GM23338 (cell line): ENCODE data around the gene CPLX1. TPM values are rescaled to one million over a fixed set of nuclear protein-coding genes. Genes with fewer than 3 reads are reported as not detected.

Experiments
- ATAC-seq: fragments of 200-7000 bp; cut with Tn5 transposase; 3 replicates; pipeline ENCODE4 v1.9.1; 2020
- DNase-seq: peaks from one replicate; pipeline ENCODE4 v3.0.0-alpha.2; 2015; ENCODE audit warnings: low spot score
- H2AFZ ChIP-seq: fragments of 200-600 bp; sonication (generic); 2 replicates; pipeline ENCODE4 v1.8.0; 2016; ENCODE audit warnings: antibody characterized with exemption, mild to moderate bottlenecking, moderate library complexity
- H3F3A ChIP-seq: fragments of 200-600 bp; sonication (generic); replicated peaks from 2 replicates; pipeline ENCODE4 v1.8.0; 2017; ENCODE audit warnings: antibody characterized with exemption, mixed run types, low read depth
- H3K27ac ChIP-seq: fragments of 200-600 bp; sonication (generic); 2 replicates; pipeline ENCODE4 v1.6.1; 2016; ENCODE audit warnings: low read depth
- H3K27me3 ChIP-seq: fragments of 200-600 bp; sonication (generic); 2 replicates; pipeline ENCODE4 v1.8.0; 2016; ENCODE audit warnings: mild to moderate bottlenecking, mixed run types, moderate library complexity; ENCODE audit not compliant: insufficient read depth
- H3K36me3 ChIP-seq: fragments of 200-600 bp; sonication (generic); 2 replicates; pipeline ENCODE4 v1.8.0; 2016; ENCODE audit warnings: mild to moderate bottlenecking; ENCODE audit not compliant: insufficient read depth
- H3K4me1 ChIP-seq: fragments of 200-600 bp; sonication (generic); 2 replicates; pipeline ENCODE4 v1.8.0; 2016; ENCODE audit warnings: mild to moderate bottlenecking, moderate library complexity; ENCODE audit not compliant: insufficient read depth
- H3K4me2 ChIP-seq: fragments of 200-600 bp; sonication (generic); 2 replicates; pipeline ENCODE4 v1.7.1; 2017; ENCODE audit warnings: mixed run types
- H3K4me3 ChIP-seq: fragments of 200-600 bp; sonication (generic); 2 replicates; pipeline ENCODE4 v1.6.1; 2016; ENCODE audit warnings: mixed run types
- H3K79me2 ChIP-seq: fragments of 200-600 bp; sonication (generic); replicated peaks from 2 replicates; pipeline ENCODE4 v1.8.0; 2017; ENCODE audit warnings: mild to moderate bottlenecking; ENCODE audit not compliant: insufficient read depth
- H3K9me2 ChIP-seq: fragments of 200-600 bp; sonication (generic); 2 replicates; pipeline ENCODE4 v1.8.0; 2017; ENCODE audit not compliant: insufficient read depth
- H4K20me1 ChIP-seq: fragments of 200-600 bp; sonication (generic); replicated peaks from 2 replicates; pipeline ENCODE4 v1.8.0; 2017; ENCODE audit warnings: mild to moderate bottlenecking; ENCODE audit not compliant: insufficient read depth
- H3K27ac Mint-ChIP-seq: 2 replicates; pipeline ENCODE4 v1.8.0; 2020; ENCODE audit warnings: inconsistent platforms, mild to moderate bottlenecking, moderate library complexity, mixed read lengths
- H3K27me3 Mint-ChIP-seq: 3 replicates; pipeline ENCODE4 v1.8.0; 2022; ENCODE audit warnings: low read depth, mild to moderate bottlenecking, moderate library complexity, mixed read lengths, inconsistent platforms; ENCODE audit not compliant: insufficient read depth, poor library complexity
- H3K36me3 Mint-ChIP-seq: 3 replicates; pipeline ENCODE4 v1.8.0; 2021; ENCODE audit warnings: low read depth, mild to moderate bottlenecking, inconsistent platforms, moderate library complexity, mixed read lengths
- H3K4me1 Mint-ChIP-seq: 3 replicates; pipeline ENCODE4 v1.8.0; 2020; ENCODE audit warnings: mild to moderate bottlenecking, inconsistent platforms, mixed read lengths
- H3K4me3 Mint-ChIP-seq: 3 replicates; pipeline ENCODE4 v1.8.0; 2021; ENCODE audit warnings: moderate library complexity, mild to moderate bottlenecking, inconsistent platforms, mixed read lengths
- H3K9me3 Mint-ChIP-seq: 3 replicates; pipeline ENCODE4 v1.8.0; 2020; ENCODE audit warnings: moderate library complexity, mild to moderate bottlenecking, inconsistent platforms, mixed read lengths
- CREB1 ChIP-seq: fragments of 250-450 bp; sonication (Bioruptor Pico); IDR thresholded peaks from 2 replicates; pipeline ENCODE4 v1.5.0; 2020; ENCODE audit warnings: low read depth, mild to moderate bottlenecking, moderate library complexity
- EZH2 ChIP-seq: fragments of 200-600 bp; sonication (generic); IDR thresholded peaks from one replicate; pipeline ENCODE4 v1.8.0; 2017; ENCODE audit warnings: antibody characterized with exemption, mild to moderate bottlenecking, low read depth; ENCODE audit not compliant: unreplicated experiment
- EZH2phosphoT487 ChIP-seq: fragments of 200-600 bp; sonication (generic); IDR thresholded peaks from one replicate; pipeline ENCODE4 v1.8.1; 2018; ENCODE audit warnings: antibody characterized with exemption; ENCODE audit not compliant: unreplicated experiment
- JUNB ChIP-seq: IDR thresholded peaks from one replicate; pipeline ENCODE4 v1.6.1; 2016; ENCODE audit warnings: antibody characterized with exemption; ENCODE audit not compliant: unreplicated experiment
- NANOG ChIP-seq: IDR thresholded peaks from 2 replicates; pipeline ENCODE4 v1.6.1; 2016; ENCODE audit warnings: antibody characterized with exemption, borderline replicate concordance
- POLR2AphosphoS5 ChIP-seq: IDR thresholded peaks from 2 replicates; pipeline ENCODE4 v1.6.1; 2016; ENCODE audit warnings: antibody characterized with exemption, low read depth
- STAT1 ChIP-seq: IDR thresholded peaks from one replicate; pipeline ENCODE4 v1.6.1; 2016; ENCODE audit warnings: antibody characterized with exemption; ENCODE audit not compliant: unreplicated experiment
- ZNF114 ChIP-seq: fragments of 250-450 bp; sonication (Bioruptor Pico); IDR thresholded peaks from 2 replicates; pipeline ENCODE4 v1.5.0; 2020; ENCODE audit warnings: mild to moderate bottlenecking, moderate library complexity
- ZNF331 ChIP-seq: fragments of 250-450 bp; sonication (Bioruptor Pico); IDR thresholded peaks from 2 replicates; pipeline ENCODE4 v1.5.0; 2020; ENCODE audit warnings: low read depth, mild to moderate bottlenecking, moderate library complexity
- polyA plus RNA-seq: library from polyadenylated mRNA; unstranded; fragments of >200 nt; fragmentation: Nextera tagmentation; extraction: Ambion mirVana; gene quantifications from 2 replicates; pipeline ENCODE4 v1.2.1, GENCODE V29; 2016
- total RNA-seq: library from RNA; depleted of rRNA; stranded (reverse); fragments of >200 nt; shearing (Covaris generic); gene quantifications from 2 replicates; pipeline ENCODE4 v1.2.3, GENCODE V29; 2014
- TF ChIP-seq, protein P1 (sequence below): IDR thresholded peaks from one replicate; pipeline ENCODE4 v1.6.1; 2018; ENCODE audit warnings: antibody characterized with exemption; ENCODE audit not compliant: unreplicated experiment
- TF ChIP-seq, protein P2 (sequence below): IDR thresholded peaks from 2 replicates; pipeline ENCODE4 v1.6.1; 2016; ENCODE audit warnings: antibody characterized with exemption
- TF ChIP-seq, protein P3 (sequence below), 2 experiments: fragments of 200-600 bp in 1 of 2; sonication (generic) in 1 of 2; conservative IDR thresholded peaks; 2 replicates each; pipeline versions ENCODE4 v1.5.1 to v1.6.1; 2016 to 2017; ENCODE audit warnings: antibody characterized with exemption in 2 of 2, low read depth in 2 of 2, mild to moderate bottlenecking in 2 of 2, moderate library complexity in 1 of 2
- TF ChIP-seq, protein P4 (sequence below): fragments of 250-450 bp; sonication (Bioruptor Pico); IDR thresholded peaks from 2 replicates; pipeline ENCODE4 v1.5.0; 2020; ENCODE audit warnings: mild to moderate bottlenecking, moderate library complexity

Gene CPLX1
- total and polyA plus RNA-seq, 2 experiments from 2014 or later = 0.86 to 0.97 TPM

DNA sequence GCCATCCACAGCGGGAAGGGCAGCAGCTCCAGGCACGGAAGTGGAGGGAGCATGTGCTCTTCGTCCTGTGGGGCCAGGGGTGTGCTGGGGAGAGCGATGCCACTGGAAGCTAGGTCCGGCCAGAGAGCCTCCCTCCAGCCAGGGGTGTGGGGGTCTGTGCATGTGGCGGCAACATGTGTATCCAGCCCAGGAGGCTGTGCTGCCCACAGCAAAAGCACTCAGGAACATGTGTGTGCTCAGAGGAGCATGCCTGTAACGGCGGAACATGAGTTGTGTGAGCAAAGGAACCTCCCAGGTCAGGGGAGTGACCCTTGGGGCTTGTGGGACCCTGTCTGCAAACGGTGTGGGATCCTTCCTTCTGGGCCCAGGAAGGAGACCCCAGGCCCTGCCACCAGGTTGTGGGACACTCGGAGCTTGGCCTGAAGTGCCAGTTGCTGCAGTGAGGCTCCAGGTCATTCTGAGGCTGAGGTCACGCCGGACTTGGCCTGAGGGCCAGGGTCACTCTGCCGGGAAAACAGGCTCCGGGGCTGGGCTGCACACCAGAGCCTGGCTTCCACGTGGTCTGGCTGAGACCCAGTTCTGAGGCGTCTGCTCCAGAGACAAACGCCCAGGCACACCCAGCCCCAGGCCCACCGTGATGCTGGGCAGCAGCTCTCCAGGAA is 37.2 kb downstream of the CPLX1 start:
- no peaks in the 10 kb centered on the region for H3K79me2 ChIP-seq
- H3K4me2 ChIP-seq = no peak overlapping the region
- H3K4me3 ChIP-seq = no peak overlapping the region
- H3K27ac Mint-ChIP-seq = no peak overlapping the region
- peaks cover 63% of the 10 kb centered on the region for H3K27me3 ChIP-seq
- TF ChIP-seq POLR2AphosphoS5 (no peak), JUNB (no peak), EZH2phosphoT487 (no peak), NANOG (no peak), ZNF114 (CRISPR knock-in tag) (no peak), STAT1 (no peak), ZNF331 (CRISPR knock-in tag) (no peak), EZH2 (no peak), CREB1 (CRISPR knock-in tag) (no peak)
- TF ChIP-seq, protein P1, sequence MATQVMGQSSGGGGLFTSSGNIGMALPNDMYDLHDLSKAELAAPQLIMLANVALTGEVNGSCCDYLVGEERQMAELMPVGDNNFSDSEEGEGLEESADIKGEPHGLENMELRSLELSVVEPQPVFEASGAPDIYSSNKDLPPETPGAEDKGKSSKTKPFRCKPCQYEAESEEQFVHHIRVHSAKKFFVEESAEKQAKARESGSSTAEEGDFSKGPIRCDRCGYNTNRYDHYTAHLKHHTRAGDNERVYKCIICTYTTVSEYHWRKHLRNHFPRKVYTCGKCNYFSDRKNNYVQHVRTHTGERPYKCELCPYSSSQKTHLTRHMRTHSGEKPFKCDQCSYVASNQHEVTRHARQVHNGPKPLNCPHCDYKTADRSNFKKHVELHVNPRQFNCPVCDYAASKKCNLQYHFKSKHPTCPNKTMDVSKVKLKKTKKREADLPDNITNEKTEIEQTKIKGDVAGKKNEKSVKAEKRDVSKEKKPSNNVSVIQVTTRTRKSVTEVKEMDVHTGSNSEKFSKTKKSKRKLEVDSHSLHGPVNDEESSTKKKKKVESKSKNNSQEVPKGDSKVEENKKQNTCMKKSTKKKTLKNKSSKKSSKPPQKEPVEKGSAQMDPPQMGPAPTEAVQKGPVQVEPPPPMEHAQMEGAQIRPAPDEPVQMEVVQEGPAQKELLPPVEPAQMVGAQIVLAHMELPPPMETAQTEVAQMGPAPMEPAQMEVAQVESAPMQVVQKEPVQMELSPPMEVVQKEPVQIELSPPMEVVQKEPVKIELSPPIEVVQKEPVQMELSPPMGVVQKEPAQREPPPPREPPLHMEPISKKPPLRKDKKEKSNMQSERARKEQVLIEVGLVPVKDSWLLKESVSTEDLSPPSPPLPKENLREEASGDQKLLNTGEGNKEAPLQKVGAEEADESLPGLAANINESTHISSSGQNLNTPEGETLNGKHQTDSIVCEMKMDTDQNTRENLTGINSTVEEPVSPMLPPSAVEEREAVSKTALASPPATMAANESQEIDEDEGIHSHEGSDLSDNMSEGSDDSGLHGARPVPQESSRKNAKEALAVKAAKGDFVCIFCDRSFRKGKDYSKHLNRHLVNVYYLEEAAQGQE = no peak
- TF ChIP-seq, protein P2, sequence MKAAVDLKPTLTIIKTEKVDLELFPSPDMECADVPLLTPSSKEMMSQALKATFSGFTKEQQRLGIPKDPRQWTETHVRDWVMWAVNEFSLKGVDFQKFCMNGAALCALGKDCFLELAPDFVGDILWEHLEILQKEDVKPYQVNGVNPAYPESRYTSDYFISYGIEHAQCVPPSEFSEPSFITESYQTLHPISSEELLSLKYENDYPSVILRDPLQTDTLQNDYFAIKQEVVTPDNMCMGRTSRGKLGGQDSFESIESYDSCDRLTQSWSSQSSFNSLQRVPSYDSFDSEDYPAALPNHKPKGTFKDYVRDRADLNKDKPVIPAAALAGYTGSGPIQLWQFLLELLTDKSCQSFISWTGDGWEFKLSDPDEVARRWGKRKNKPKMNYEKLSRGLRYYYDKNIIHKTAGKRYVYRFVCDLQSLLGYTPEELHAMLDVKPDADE = no peak
- TF ChIP-seq, protein P3, sequence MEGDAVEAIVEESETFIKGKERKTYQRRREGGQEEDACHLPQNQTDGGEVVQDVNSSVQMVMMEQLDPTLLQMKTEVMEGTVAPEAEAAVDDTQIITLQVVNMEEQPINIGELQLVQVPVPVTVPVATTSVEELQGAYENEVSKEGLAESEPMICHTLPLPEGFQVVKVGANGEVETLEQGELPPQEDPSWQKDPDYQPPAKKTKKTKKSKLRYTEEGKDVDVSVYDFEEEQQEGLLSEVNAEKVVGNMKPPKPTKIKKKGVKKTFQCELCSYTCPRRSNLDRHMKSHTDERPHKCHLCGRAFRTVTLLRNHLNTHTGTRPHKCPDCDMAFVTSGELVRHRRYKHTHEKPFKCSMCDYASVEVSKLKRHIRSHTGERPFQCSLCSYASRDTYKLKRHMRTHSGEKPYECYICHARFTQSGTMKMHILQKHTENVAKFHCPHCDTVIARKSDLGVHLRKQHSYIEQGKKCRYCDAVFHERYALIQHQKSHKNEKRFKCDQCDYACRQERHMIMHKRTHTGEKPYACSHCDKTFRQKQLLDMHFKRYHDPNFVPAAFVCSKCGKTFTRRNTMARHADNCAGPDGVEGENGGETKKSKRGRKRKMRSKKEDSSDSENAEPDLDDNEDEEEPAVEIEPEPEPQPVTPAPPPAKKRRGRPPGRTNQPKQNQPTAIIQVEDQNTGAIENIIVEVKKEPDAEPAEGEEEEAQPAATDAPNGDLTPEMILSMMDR (conservative IDR thresholded peaks at IDR 0.05; ENCODE audit: low read depth in 2 of 2) = no peak
- TF ChIP-seq, protein P4, sequence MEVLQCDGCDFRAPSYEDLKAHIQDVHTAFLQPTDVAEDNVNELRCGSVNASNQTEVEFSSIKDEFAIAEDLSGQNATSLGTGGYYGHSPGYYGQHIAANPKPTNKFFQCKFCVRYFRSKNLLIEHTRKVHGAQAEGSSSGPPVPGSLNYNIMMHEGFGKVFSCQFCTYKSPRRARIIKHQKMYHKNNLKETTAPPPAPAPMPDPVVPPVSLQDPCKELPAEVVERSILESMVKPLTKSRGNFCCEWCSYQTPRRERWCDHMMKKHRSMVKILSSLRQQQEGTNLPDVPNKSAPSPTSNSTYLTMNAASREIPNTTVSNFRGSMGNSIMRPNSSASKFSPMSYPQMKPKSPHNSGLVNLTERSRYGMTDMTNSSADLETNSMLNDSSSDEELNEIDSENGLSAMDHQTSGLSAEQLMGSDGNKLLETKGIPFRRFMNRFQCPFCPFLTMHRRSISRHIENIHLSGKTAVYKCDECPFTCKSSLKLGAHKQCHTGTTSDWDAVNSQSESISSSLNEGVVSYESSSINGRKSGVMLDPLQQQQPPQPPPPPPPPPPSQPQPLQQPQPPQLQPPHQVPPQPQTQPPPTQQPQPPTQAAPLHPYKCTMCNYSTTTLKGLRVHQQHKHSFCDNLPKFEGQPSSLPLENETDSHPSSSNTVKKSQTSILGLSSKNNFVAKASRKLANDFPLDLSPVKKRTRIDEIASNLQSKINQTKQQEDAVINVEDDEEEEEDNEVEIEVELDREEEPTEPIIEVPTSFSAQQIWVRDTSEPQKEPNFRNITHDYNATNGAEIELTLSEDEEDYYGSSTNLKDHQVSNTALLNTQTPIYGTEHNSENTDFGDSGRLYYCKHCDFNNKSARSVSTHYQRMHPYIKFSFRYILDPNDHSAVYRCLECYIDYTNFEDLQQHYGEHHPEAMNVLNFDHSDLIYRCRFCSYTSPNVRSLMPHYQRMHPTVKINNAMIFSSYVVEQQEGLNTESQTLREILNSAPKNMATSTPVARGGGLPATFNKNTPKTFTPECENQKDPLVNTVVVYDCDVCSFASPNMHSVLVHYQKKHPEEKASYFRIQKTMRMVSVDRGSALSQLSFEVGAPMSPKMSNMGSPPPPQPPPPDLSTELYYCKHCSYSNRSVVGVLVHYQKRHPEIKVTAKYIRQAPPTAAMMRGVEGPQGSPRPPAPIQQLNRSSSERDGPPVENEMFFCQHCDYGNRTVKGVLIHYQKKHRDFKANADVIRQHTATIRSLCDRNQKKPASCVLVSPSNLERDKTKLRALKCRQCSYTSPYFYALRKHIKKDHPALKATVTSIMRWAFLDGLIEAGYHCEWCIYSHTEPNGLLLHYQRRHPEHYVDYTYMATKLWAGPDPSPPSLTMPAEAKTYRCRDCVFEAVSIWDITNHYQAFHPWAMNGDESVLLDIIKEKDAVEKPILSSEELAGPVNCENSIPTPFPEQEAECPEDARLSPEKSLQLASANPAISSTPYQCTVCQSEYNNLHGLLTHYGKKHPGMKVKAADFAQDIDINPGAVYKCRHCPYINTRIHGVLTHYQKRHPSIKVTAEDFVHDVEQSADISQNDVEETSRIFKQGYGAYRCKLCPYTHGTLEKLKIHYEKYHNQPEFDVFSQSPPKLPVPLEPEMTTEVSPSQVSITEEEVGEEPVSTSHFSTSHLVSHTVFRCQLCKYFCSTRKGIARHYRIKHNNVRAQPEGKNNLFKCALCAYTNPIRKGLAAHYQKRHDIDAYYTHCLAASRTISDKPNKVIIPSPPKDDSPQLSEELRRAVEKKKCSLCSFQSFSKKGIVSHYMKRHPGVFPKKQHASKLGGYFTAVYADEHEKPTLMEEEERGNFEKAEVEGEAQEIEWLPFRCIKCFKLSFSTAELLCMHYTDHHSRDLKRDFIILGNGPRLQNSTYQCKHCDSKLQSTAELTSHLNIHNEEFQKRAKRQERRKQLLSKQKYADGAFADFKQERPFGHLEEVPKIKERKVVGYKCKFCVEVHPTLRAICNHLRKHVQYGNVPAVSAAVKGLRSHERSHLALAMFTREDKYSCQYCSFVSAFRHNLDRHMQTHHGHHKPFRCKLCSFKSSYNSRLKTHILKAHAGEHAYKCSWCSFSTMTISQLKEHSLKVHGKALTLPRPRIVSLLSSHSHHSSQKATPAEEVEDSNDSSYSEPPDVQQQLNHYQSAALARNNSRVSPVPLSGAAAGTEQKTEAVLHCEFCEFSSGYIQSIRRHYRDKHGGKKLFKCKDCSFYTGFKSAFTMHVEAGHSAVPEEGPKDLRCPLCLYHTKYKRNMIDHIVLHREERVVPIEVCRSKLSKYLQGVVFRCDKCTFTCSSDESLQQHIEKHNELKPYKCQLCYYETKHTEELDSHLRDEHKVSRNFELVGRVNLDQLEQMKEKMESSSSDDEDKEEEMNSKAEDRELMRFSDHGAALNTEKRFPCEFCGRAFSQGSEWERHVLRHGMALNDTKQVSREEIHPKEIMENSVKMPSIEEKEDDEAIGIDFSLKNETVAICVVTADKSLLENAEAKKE (CRISPR knock-in tag) = no peak
- H3K4me3 Mint-ChIP-seq = no peak overlapping the region
- H3K4me1 Mint-ChIP-seq = peaks cover 29% of the 10 kb centered on the region
- H3K4me1 ChIP-seq = peaks cover 24% of the 10 kb centered on the region
- peaks cover 59% of the 10 kb centered on the region for H3K27me3 Mint-ChIP-seq
- no peak overlapping the region for H2AFZ ChIP-seq
- no peaks in the 10 kb centered on the region; the same call in 2 of the 3 replicates for H3K9me3 Mint-ChIP-seq
- H3K27ac ChIP-seq = no peak overlapping the region
- peaks cover 3% of the 10 kb centered on the region; the same call in 1 of the 2 replicates for H3F3A ChIP-seq
- H4K20me1 ChIP-seq = no peaks in the 10 kb centered on the region
- H3K36me3 Mint-ChIP-seq = no peaks in the 10 kb centered on the region; the same call in 2 of the 3 replicates
- ATAC-seq (no peak), DNase-seq (no peak)
- no peaks in the 10 kb centered on the region for H3K9me2 ChIP-seq
- H3K36me3 ChIP-seq = no peaks in the 10 kb centered on the region
